HG03039 (cell line): Measurements from ENCODE around the gene ZNF37A.
"Not testable (repeated sequence)": the region's sequence is repeated elsewhere in the genome, so short reads cannot be mapped to it uniquely, and the experiment has no call there.

Experiments used
- ATAC-seq: cut with Tn5 transposase; IDR thresholded peaks from one replicate; pipeline ENCODE4 v1.9.1; 2021; ENCODE audit warnings: mild to moderate bottlenecking, moderate library complexity; ENCODE audit not compliant: unreplicated experiment

ZNF37A gene

DNA sequence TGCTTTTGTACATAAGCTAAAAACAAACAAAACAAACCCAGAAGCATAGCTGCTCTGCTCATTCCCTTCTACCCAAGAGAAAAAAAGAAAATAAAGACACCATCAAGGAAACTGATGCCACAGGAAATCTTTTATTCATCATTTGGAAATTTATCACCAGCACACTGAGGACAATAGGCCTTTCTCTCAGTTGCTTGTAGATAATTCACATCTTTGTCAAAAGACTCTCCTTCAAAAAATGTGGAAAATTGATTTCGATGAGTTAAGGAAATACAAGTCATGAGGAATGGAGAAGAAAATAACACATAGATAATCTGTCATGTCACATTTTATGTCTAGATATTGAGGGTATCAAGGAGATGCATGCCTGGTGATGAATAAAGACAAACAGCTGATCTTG is 53.5 kb downstream of the ZNF37A start:
- ATAC-seq, result no peak

DNA sequence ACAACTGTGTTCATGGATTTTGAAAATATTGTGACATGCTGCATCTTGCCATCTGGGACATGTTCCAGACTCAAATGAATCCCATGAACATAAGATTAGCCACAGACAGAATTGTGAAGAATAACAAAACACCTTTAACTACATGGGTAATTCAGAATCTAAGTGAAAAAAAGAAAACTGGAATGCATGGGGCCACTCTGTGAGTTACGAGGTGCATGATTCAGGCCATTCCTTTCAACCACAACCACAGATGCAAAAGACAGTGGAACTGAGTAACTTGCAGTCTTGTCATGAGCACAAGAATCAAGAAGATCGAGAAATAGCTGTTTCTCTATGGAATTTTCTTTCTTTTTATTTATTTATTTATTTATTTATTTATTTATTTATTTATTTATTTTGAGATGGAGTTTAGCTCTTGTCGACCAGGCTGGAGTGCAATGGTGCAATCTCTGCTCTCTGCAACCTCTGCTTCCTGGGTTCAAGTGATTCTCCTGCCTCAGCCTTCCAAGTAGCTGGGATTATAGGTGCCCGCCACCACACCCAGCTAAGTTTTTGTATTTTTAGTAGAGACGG is 56.8 kb downstream of the ZNF37A start:
- ATAC-seq, result not testable (repeated sequence)

DNA sequence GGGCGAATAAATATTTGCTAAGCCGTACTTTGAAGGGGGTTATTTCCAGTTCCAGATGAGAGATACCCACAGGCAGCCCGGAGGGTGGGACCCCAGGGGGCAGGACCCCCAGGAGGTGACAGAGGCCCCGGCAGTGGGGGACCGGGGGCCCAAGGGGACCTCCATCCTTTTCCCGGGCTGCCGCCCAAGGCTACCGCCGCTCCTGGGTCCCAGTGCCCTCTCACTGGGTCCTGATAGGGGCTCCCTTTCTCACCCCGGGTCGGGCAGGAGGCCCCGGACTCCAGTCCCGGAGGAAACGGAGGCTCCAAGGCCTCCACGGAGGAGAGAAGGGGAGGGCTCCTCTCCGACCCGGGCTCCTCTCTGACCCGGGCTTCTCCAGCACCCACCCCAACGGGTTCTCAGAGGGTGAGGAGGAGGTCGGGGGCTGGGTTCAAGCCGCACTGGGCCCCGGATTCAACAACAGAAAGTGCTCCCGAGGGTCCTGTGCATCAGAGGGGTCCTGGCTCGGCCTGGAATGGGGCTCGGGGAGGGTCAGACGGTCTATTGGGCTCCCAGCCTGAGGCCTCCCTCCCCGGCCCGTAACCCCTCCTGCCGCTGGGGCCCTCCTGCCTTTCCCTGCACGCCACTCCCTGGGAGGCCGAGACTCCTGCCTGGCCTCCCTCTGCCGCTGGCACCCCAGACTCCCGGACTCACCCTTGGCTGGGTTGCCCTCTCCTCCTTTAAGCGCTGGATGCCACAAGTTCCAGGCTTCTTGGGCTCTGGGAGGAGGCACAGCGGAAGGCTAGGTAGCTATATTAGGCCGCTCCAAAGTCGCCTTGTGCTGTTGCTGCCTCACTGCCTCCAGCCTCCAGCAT is 62.5 kb downstream of the ZNF37A start:
- no peak for ATAC-seq

DNA sequence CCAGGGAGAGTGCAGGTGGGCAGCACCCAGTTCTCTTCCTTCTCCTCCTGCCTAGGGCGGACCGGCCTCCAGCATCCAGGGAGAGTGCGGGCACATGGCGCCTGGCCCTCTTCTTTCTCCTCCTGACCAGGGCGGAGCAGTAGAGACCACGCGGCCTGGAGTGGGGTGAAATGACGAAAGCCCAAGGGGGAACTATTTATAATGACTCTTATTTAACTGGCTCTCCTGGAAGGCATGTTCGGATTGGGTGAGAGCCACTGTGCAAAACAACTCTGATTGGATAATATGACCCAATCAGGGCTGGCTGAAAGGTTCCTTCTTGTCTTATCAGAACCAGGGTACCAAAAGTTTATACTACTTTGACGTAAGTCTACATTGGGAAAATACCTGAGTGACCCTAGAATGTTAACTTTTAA is 63.1 kb downstream of the ZNF37A start:
- ATAC-seq, result no peak

DNA sequence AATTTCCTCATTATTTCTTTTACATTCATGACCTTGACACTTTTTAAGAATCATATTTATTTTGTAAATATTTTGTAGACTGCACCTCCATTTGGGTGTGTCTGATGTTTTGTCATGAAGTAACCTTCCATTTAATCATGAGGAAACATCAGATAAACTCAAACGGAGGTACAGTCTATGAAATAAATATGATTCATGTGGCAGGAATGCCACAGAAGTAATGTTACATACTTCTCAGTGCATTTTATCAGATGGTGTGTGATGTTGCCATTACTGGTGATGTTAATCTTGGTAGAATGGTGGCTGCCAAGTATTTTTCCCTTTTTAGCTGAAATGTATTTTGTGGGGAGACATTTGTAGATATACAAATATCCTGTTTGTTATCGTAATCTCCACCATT is 64.9 kb downstream of the ZNF37A start:
- ATAC-seq, result no peak

DNA sequence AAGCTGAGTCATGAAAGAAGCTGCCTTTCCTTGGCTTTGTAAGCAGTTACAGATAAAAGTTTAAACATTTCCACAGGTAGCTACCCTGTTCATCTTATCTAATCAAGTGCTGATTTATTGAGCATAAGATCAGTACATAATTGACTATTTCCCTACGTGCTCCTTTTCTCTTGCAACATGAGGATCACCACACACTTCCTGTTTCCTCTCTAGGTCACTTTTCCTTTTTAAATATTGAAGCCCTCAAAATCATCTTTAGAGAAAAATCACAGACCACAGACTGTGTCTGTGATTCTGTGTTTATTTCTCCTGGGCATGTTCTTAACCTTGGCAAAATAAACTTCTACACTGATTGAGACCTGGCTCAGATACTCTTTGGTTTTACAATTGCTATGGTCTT is 69.5 kb downstream of the ZNF37A start:
- ATAC-seq, result no peak

DNA sequence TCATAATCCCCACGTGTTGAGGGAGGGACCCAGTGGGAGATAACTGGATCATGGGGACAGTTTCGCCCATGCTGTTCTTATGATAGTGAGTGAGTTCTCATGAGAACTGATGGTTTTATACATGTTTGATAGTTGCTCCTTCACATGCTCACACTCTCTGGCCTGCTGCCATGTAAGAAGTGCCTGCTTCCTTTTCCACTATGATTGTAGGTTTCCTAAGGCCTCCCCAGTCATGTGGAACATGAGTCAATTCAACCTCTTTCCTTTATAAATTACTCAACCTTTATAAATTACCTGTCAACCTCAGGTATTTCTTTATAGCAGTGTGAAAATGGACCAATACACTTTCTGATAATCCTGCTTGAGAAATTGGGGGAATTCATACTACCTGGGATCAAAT is 80.2 kb downstream of the ZNF37A start:
- no peak for ATAC-seq

DNA sequence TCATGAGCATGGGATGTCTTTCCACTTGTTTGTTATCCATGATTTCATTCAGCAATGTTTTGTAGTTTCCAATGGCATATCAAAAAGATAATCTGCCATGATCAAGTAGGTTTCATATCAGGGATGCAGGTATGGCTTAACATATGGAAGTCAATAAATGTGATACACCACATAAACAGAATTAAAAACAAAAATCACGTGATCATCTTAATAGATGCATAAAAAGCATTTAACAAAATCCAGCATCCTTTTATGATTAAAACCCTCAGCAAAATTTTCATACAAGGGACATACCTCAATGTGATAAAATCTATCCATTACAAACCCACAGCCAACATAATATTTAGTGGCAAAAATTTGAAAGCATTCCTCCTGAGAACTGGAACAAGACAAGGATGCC is 90.3 kb downstream of the ZNF37A start:
- no peak for ATAC-seq
